Measurements from ENCODE around the gene THBS4.
"Not testable (repeated sequence)": the region's sequence is repeated elsewhere in the genome, so short reads cannot be mapped to it uniquely, and the experiment has no call there.

- not testable (repeated sequence) for TF ChIP-seq GABPA (IDR thresholded peaks at IDR 0.05; ENCODE audit: low read depth); POLR2A (IDR thresholded peaks at IDR 0.05; ENCODE audit: low read depth, low read length); ELK1 (IDR thresholded peaks at IDR 0.05; ENCODE audit: low read depth, low read length); TCF7 (IDR thresholded peaks at IDR 0.05; ENCODE audit: borderline replicate concordance); BMI1 (IDR thresholded peaks at IDR 0.05; ENCODE audit: borderline replicate concordance); CBX3 (IDR thresholded peaks at IDR 0.05; ENCODE audit: borderline replicate concordance, low read depth); ASH2L (IDR thresholded peaks at IDR 0.05; ENCODE audit: borderline replicate concordance, low read depth); CHD2 (IDR thresholded peaks at IDR 0.05; ENCODE audit: borderline replicate concordance, low read depth, low read length); NFYB (IDR thresholded peaks at IDR 0.05; ENCODE audit: insufficient read depth, low read depth, low read length); CTCF (IDR thresholded peaks at IDR 0.05 in 2 of 3, conservative IDR thresholded peaks at IDR 0.05 in 1 of 3; ENCODE audit: control insufficient read depth in 2 of 3, extremely low read depth in 1 of 3, insufficient read depth in 1 of 3, low read depth in 3 of 3, low read length in 3 of 3)
- TF ChIP-seq, protein P1, sequence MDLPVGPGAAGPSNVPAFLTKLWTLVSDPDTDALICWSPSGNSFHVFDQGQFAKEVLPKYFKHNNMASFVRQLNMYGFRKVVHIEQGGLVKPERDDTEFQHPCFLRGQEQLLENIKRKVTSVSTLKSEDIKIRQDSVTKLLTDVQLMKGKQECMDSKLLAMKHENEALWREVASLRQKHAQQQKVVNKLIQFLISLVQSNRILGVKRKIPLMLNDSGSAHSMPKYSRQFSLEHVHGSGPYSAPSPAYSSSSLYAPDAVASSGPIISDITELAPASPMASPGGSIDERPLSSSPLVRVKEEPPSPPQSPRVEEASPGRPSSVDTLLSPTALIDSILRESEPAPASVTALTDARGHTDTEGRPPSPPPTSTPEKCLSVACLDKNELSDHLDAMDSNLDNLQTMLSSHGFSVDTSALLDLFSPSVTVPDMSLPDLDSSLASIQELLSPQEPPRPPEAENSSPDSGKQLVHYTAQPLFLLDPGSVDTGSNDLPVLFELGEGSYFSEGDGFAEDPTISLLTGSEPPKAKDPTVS (IDR thresholded peaks at IDR 0.05; ENCODE audit: low read depth, low read length), result not testable (repeated sequence)
Observed at GRCh38 chr5:80111376-80111990, 76.3 kb downstream of the THBS4 start.

Measured in GM12878 (cell line).